ENCODE results near the gene ZCCHC2. TPM values are rescaled to one million over a fixed set of nuclear protein-coding genes. Genes with fewer than 3 reads are reported as not detected.

Gene ZCCHC2
- total and polyA plus RNA-seq, 7 donors, result 4.4 to 23.5 (median 14.4) TPM

DNA sequence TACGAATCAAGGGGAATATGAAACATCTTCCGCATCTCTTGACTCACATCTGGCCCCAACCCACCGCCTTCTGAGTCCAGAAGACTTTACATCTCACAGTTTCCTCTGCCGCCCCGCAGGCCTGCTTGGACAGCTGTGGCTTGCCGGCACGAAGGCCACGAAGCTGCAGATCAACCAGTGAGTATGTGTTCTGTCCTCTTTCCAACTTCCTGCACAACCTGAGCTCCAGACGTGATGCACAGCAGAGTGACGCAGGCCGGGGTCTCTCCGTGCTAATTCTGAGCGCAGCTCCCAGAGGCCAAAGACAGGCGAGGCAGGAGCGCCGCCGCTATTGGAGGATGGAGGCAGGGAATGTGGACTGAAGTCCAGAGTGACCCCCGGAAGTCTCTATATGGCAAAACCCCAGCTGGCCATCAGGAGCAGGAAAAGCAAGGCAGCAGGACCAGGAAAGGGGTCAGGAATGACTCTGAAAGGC lies 93.5 kb downstream of the ZCCHC2 start:
- TF ChIP-seq, protein P1, sequence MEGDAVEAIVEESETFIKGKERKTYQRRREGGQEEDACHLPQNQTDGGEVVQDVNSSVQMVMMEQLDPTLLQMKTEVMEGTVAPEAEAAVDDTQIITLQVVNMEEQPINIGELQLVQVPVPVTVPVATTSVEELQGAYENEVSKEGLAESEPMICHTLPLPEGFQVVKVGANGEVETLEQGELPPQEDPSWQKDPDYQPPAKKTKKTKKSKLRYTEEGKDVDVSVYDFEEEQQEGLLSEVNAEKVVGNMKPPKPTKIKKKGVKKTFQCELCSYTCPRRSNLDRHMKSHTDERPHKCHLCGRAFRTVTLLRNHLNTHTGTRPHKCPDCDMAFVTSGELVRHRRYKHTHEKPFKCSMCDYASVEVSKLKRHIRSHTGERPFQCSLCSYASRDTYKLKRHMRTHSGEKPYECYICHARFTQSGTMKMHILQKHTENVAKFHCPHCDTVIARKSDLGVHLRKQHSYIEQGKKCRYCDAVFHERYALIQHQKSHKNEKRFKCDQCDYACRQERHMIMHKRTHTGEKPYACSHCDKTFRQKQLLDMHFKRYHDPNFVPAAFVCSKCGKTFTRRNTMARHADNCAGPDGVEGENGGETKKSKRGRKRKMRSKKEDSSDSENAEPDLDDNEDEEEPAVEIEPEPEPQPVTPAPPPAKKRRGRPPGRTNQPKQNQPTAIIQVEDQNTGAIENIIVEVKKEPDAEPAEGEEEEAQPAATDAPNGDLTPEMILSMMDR (IDR thresholded peaks at IDR 0.05), result no peak
- TF ChIP-seq POLR2AphosphoS5 (IDR thresholded peaks at IDR 0.05), result peak in 1 of 4 donors; percentile 11
- TF ChIP-seq POLR2A (IDR thresholded peaks at IDR 0.05), result no peak
- Histone ChIP-seq H3K9me3 (no peaks in the 10 kb centered on the region), H3K36me3 (no peaks in the 10 kb centered on the region), H3K27me3 (peaks cover 0 to 7% (median 0%) of the 10 kb centered on the region in 3 donors), H3K4me3 (no peak overlapping the region), H3K4me1 (no peaks in the 10 kb centered on the region), H3K27ac (peak overlapping the region in 2 of 4 donors; percentile 31 to 50)
- WGBS, 2 donors, result 79 to 85% methylated on average over 18 of the region's 18 CpGs
- intact Hi-C loops (cut with DNase I), result no loop called here
- peak; percentile 77 for DNase-seq

GRCh38 chr18:62617793-62618591 lies 95.2 kb downstream of the ZCCHC2 start:
- intact Hi-C loops (cut with DNase I), result no loop called here

GRCh38 chr18:62618735-62619134 lies 95.9 kb downstream of the ZCCHC2 start:
- Histone ChIP-seq H3K4me1 (no peaks in the 10 kb centered on the region), H3K9me3 (no peaks in the 10 kb centered on the region), H3K36me3 (no peaks in the 10 kb centered on the region), H3K4me3 (no peak overlapping the region), H3K27ac (no peak overlapping the region), H3K27me3 (no peaks in the 10 kb centered on the region)
- no peak for DNase-seq
- intact Hi-C loops (cut with DNase I), result no loop called here
- 89 to 90% methylated on average over 1 of the region's 1 CpG for WGBS, 2 donors
- no peak for TF ChIP-seq POLR2AphosphoS5 (IDR thresholded peaks at IDR 0.05)
- TF ChIP-seq, protein P1 (IDR thresholded peaks at IDR 0.05), result no peak
- TF ChIP-seq EP300 (IDR thresholded peaks at IDR 0.05), result no peak
- no peak for TF ChIP-seq POLR2A (IDR thresholded peaks at IDR 0.05)

More at GRCh38 chr18:62617793-62618591, 95.2 kb downstream of the ZCCHC2 start:
- WGBS, 2 donors, result 80 to 88% methylated on average over 8 of the region's 8 CpGs
- no peak for TF ChIP-seq EP300 (IDR thresholded peaks at IDR 0.05)
- TF ChIP-seq POLR2A (IDR thresholded peaks at IDR 0.05), result no peak
- TF ChIP-seq, protein P1 (IDR thresholded peaks at IDR 0.05), result no peak
- TF ChIP-seq POLR2AphosphoS5 (IDR thresholded peaks at IDR 0.05), result no peak
- DNase-seq, result no peak
- Histone ChIP-seq H3K4me1 (no peaks in the 10 kb centered on the region), H3K36me3 (no peaks in the 10 kb centered on the region), H3K4me3 (no peak overlapping the region), H3K27ac (no peak overlapping the region), H3K27me3 (no peaks in the 10 kb centered on the region), H3K9me3 (no peaks in the 10 kb centered on the region)

- 74 to 82% methylated on average over 12 of the region's 12 CpGs for WGBS, 2 donors
- TF ChIP-seq EP300 (IDR thresholded peaks at IDR 0.05) (no peak), POLR2AphosphoS5 (IDR thresholded peaks at IDR 0.05) (peak in 1 of 4 donors; percentile 27)
- intact Hi-C loops (cut with DNase I), result no loop called here
- Histone ChIP-seq H3K27me3 (no peaks in the 10 kb centered on the region), H3K4me1 (no peaks in the 10 kb centered on the region), H3K4me3 (no peak overlapping the region), H3K27ac (peak overlapping the region in 2 of 4 donors; percentile 1 to 27), H3K9me3 (no peaks in the 10 kb centered on the region), H3K36me3 (no peaks in the 10 kb centered on the region)
- no peak for DNase-seq
Observed at GRCh38 chr18:62621546-62621945, 98.7 kb downstream of the ZCCHC2 start.

DNA sequence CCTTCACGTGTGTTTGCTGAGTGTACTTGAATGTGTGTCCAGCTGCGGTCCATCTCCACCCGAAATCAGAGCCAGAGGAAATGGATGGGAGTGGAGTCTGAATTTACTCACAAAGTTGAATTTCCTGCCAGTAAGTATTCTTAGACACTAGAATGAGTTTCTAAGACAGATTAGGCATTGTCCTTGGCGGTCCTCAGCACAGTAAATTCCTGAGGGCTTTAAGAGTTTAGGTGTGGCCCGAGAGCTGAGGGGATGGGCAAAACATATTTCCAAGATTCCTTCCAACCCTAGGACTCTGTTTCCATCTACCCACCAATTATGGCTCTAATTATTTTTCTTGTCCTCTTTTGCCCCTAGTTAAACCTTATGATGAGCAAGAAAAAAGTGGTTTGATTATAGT lies 102.2 kb downstream of the ZCCHC2 start:
- DNase-seq, result peak; percentile 73
- 63 to 65% methylated on average over 5 of the region's 5 CpGs for WGBS, 2 donors
- Histone ChIP-seq H3K9me3 (no peaks in the 10 kb centered on the region), H3K27me3 (no peaks in the 10 kb centered on the region), H3K4me3 (no peak overlapping the region), H3K27ac (peak overlapping the region in 3 of 4 donors; percentile 10 to 35 (median 25)), H3K36me3 (no peaks in the 10 kb centered on the region), H3K4me1 (no peaks in the 10 kb centered on the region)
- intact Hi-C loops (cut with DNase I), result no loop called here
- peak in 2 of 4 donors; percentile 32 to 35 for TF ChIP-seq POLR2AphosphoS5 (IDR thresholded peaks at IDR 0.05)
- TF ChIP-seq EP300 (IDR thresholded peaks at IDR 0.05), result no peak

Other genes with a start within 250 kb of the ZCCHC2 start
- 1 to 10 TPM; 2.1 to 6.1 (median 4.3) TPM for gene TNFRSF11A, start 197.7 kb upstream of the ZCCHC2 start, total RNA-seq
- gene TNFRSF11A, start 197.7 kb upstream of the ZCCHC2 start, polyA plus RNA-seq, result 10 to 100 TPM in 1 of 3 donors, 1 to 10 TPM in 2; 2.4 to 19.9 (median 2.8) TPM
- gene PHLPP1, start 192.5 kb downstream of the ZCCHC2 start, total RNA-seq, result 10 to 100 TPM in 1 of 4 donors, 1 to 10 TPM in 3; 7.1 to 18.6 (median 8.6) TPM
- 1 to 10 TPM; 4.2 to 4.7 (median 4.2) TPM for gene PHLPP1, start 192.5 kb downstream of the ZCCHC2 start, polyA plus RNA-seq

All from sigmoid colon (tissue), 7 donors.